Kidney (tissue), 14 donors: ENCODE results near the gene IARS1. TPM values are rescaled to one million over a fixed set of nuclear protein-coding genes. Genes with fewer than 3 reads are reported as not detected.

Source experiments
- DNase-seq, 5 donors: peaks; one replicate each; pipeline ENCODE4 v3.0.0-alpha.2; 2013 to 2020
- FAIRE-seq: peaks from 2 replicates; lab custom pipeline; 2012; peaks lifted over from hg19 to GRCh38; lab: Jason Lieb, UNC
- H3K27ac ChIP-seq, 2 donors: one replicate each; pipeline ENCODE4 v1.7.0; 2013; ENCODE audit warnings: low read depth in 2 of 2, low read length in 2 of 2, inconsistent platforms in 1 of 2
- H3K27me3 ChIP-seq: one replicate; pipeline ENCODE4 v1.7.1; 2013; ENCODE audit warnings: low read length, inconsistent platforms; ENCODE audit not compliant: control insufficient read depth, insufficient read depth
- H3K36me3 ChIP-seq, 3 donors: one replicate each; pipeline versions ENCODE4 v1.7.0 to v1.7.1; 2013; ENCODE audit warnings: low read length in 3 of 3, control low read depth in 1 of 3, inconsistent platforms in 1 of 3; ENCODE audit not compliant: insufficient read depth in 3 of 3, control insufficient read depth in 2 of 3
- H3K4me1 ChIP-seq, 3 donors: one replicate each; pipeline versions ENCODE4 v1.7.0 to v1.7.1; 2013; ENCODE audit warnings: low read length in 3 of 3, inconsistent platforms in 1 of 3, low read depth in 1 of 3; ENCODE audit not compliant: control insufficient read depth in 2 of 3, insufficient read depth in 2 of 3
- H3K4me3 ChIP-seq, 3 donors: one replicate each; pipeline versions ENCODE4 v1.7.0 to v1.8.1; 2013; ENCODE audit warnings: low read length in 3 of 3, control low read depth in 1 of 3, inconsistent platforms in 1 of 3
- H3K9ac ChIP-seq, 3 donors: one replicate each; pipeline versions ENCODE4 v1.7.0 to v1.7.1; 2013; ENCODE audit warnings: low read length in 3 of 3, control low read depth in 1 of 3, inconsistent platforms in 1 of 3
- H3K9me3 ChIP-seq, 3 donors: one replicate each; pipeline versions ENCODE4 v1.7.0 to v1.7.1; 2013; ENCODE audit warnings: low read length in 3 of 3, control low read depth in 1 of 3, inconsistent platforms in 1 of 3; ENCODE audit not compliant: control insufficient read depth in 2 of 3, insufficient read depth in 1 of 3
- intact Hi-C: fragments of 100-400 bp; cut with DNase I; formaldehyde crosslinking; loops from one replicate; pipeline ENCODE4 v1.11.1; 2022
- polyA plus RNA-seq: library from polyadenylated mRNA; stranded (reverse); fragments of 350-450 nt; fragmentation: Illumina TruSeq; extraction: RNeasy Lipid Tissue Mini Kit (QIAGEN cat#74804); gene quantifications from one replicate; pipeline ENCODE4 v1.2.3, GENCODE V29; 2014; ENCODE audit warnings: low read depth, low replicate concordance; ENCODE audit not compliant: insufficient read depth
- total RNA-seq: library from RNA; stranded (reverse); fragmentation: NEBNext Ultra II Directional; extraction: Animal tissue kit (Norgen Biotek cat#: 25700); gene quantifications from one replicate; pipeline ENCODE4 v1.2.1, GENCODE V29; 2021
- TF ChIP-seq, protein P1 (sequence below): IDR thresholded peaks from 3 replicates; pipeline ENCODE4 v1.5.1; 2012; ENCODE audit warnings: mild to moderate bottlenecking, moderate library complexity, borderline replicate concordance; ENCODE audit not compliant: insufficient read depth; ENCODE audit errors: extremely low read depth
- donor health status: control.
- donor health status: control.
- donor health status: control.
- donor health status: control.
- donor health status: control.
- donor health status: DM: yes; HTN: yes; CAD: no.
- donor health status: Normal renal cell carcinoma (clear cell type).

The IARS1 gene
- total and polyA plus RNA-seq, 2 donors from 2014 or later, result 30.7 to 98.3 TPM

DNA sequence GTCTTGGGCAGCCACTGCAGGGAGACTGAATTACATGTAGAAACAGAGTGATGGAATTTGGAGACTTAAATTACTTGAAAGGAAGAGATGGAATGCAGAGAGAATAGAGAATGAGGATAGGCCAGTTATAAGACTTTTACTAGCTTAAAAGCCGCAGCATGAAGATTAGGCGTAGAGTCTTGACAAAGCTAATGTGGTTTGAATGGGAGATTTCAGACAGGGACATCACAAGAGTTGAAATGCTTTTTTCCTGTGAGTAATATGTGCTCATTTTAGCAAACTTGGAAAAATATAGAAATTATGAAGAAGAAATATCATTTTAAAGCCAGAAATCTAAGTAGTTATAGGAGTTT, 39.8 kb upstream of the IARS1 start:
- TF ChIP-seq, protein P1, sequence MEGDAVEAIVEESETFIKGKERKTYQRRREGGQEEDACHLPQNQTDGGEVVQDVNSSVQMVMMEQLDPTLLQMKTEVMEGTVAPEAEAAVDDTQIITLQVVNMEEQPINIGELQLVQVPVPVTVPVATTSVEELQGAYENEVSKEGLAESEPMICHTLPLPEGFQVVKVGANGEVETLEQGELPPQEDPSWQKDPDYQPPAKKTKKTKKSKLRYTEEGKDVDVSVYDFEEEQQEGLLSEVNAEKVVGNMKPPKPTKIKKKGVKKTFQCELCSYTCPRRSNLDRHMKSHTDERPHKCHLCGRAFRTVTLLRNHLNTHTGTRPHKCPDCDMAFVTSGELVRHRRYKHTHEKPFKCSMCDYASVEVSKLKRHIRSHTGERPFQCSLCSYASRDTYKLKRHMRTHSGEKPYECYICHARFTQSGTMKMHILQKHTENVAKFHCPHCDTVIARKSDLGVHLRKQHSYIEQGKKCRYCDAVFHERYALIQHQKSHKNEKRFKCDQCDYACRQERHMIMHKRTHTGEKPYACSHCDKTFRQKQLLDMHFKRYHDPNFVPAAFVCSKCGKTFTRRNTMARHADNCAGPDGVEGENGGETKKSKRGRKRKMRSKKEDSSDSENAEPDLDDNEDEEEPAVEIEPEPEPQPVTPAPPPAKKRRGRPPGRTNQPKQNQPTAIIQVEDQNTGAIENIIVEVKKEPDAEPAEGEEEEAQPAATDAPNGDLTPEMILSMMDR, result no peak
- no peaks in the 10 kb centered on the region for H3K9me3 ChIP-seq
- no peak overlapping the region for H3K9ac ChIP-seq
- no peaks in the 10 kb centered on the region for H3K4me1 ChIP-seq
- intact Hi-C loops, result loop anchor here (10.0 kb wide), 1 partner anchor 302 kb away; no protein-coding TSS in a partner anchor
- FAIRE-seq, result no peak
- H3K4me3 ChIP-seq, result no peak overlapping the region
- H3K27ac ChIP-seq, result no peak overlapping the region
- no peaks in the 10 kb centered on the region for H3K27me3 ChIP-seq
- H3K36me3 ChIP-seq, result peaks cover 0 to 4% (median 0%) of the 10 kb centered on the region in 3 donors
- no peak for DNase-seq

DNA sequence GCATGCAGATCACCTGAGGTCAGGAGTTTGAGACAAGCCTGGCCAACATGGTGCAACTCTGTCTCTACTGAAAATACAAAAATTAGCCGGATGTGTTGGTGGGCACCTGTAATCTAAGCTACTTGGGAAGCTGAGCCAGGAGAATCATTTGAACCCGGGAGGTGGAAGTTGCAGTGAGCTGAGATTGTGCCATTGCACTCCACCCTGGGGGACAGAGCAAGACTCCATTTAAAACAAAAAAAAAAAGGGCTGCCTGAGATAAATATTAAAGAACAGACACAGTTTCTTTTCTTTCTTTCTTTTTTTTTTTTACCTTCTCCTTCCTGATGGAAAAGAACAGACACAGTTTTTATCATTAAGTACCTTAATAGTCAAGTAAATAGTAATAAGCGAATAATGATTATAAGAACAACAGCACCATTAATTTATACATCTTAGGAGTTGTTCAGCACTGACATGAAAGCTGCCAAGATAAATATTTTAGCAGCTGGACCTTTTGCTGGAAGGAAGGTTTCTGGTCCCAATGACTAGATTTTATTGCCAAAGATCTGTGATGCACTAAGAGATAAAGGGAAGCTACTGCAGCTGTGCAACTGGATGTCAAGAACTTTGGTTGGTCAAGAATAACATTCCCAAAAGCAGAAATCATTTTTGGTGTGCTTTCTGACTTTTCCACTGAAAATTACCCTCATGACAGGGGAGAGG, 39.2 kb upstream of the IARS1 start:
- intact Hi-C loops, result loop anchor here (10.0 kb wide), 1 partner anchor 302 kb away; no protein-coding TSS in a partner anchor
- peak in 2 of 5 donors; percentile 56 to 79 for DNase-seq

DNA sequence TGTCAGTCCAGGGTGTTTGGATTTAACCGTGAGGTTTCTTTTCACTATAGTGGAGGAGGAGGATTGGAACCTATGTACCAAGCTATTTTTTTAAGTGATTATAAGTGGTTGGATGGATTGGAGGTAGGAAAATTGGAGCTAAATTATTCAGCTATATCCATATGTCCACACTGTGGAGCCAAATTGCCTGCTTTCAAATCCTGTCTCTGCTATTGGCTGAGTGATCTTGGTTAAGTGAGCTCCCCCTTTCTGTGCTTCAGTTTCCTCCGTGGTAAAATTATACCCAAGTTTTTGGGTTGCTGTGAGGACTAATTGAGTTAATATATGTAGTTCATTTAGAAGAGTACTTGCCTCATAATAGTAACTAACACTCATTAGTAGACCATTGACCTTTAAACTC, 34.7 kb upstream of the IARS1 start:
- Histone ChIP-seq H3K27me3 (no peaks in the 10 kb centered on the region), H3K9me3 (no peaks in the 10 kb centered on the region), H3K36me3 (peaks cover 0 to under 1% (median 0%) of the 10 kb centered on the region in 3 donors), H3K9ac (no peak overlapping the region), H3K27ac (no peak overlapping the region), H3K4me3 (no peak overlapping the region), H3K4me1 (peaks cover 0 to 9% (median 6%) of the 10 kb centered on the region in 3 donors)
- DNase-seq (peak in 1 of 5 donors; percentile 59), FAIRE-seq (no peak)
- intact Hi-C loops, result no loop called here
- TF ChIP-seq, protein P1, result no peak

More for the DNA sequence above, 39.2 kb upstream of the IARS1 start:
- Histone ChIP-seq H3K27ac (no peak overlapping the region), H3K9me3 (no peaks in the 10 kb centered on the region), H3K9ac (no peak overlapping the region), H3K27me3 (no peaks in the 10 kb centered on the region), H3K4me3 (no peak overlapping the region), H3K36me3 (peaks cover 0 to 4% (median 0%) of the 10 kb centered on the region in 3 donors), H3K4me1 (no peaks in the 10 kb centered on the region)
- TF ChIP-seq, protein P1, result no peak
- no peak for FAIRE-seq
